ENCODE measurements around the gene ERBB4. TPM values are rescaled to one million over a fixed set of nuclear protein-coding genes. Genes with fewer than 3 reads are reported as not detected.

ERBB4 gene
- total RNA-seq, 4 donors from 2014 or later: 0.26 to 13.3 (median 2.4) TPM

GRCh38 chr2:211429256-211429920 lies 1109.2 kb downstream of the ERBB4 start:
- H3K36me3 ChIP-seq: no peaks in the 10 kb centered on the region
- no peak overlapping the region for H3K4me3 ChIP-seq
- no peak for DNase-seq
- no peaks in the 10 kb centered on the region for H3K9me3 ChIP-seq
- no peak overlapping the region for H3K27ac ChIP-seq
- TF ChIP-seq CTCF (IDR thresholded peaks at IDR 0.05) (no peak), POLR2A (IDR thresholded peaks at IDR 0.05) (no peak)
- H3K4me1 ChIP-seq: no peaks in the 10 kb centered on the region
- no peaks in the 10 kb centered on the region for H3K27me3 ChIP-seq
- intact Hi-C loops (cut with DNase I; ENCODE audit: low total_unique reads): no loop called here

GRCh38 chr2:211426240-211426639 lies 1112.4 kb downstream of the ERBB4 start:
- no peaks in the 10 kb centered on the region for H3K9me3 ChIP-seq
- intact Hi-C loops (cut with DNase I; ENCODE audit: low total_unique reads): no loop called here
- no peak overlapping the region for H3K4me3 ChIP-seq
- TF ChIP-seq POLR2A (IDR thresholded peaks at IDR 0.05) (no peak), CTCF (IDR thresholded peaks at IDR 0.05) (no peak)
- no peaks in the 10 kb centered on the region for H3K27me3 ChIP-seq
- no peak for DNase-seq
- no peak overlapping the region for H3K27ac ChIP-seq
- no peaks in the 10 kb centered on the region for H3K36me3 ChIP-seq
- H3K4me1 ChIP-seq: no peaks in the 10 kb centered on the region

GRCh38 chr2:211423018-211423417 lies 1115.6 kb downstream of the ERBB4 start:
- TF ChIP-seq CTCF (IDR thresholded peaks at IDR 0.05) (no peak), POLR2A (IDR thresholded peaks at IDR 0.05) (no peak)
- intact Hi-C loops (cut with DNase I; ENCODE audit: low total_unique reads): no loop called here
- no peak overlapping the region for H3K27ac ChIP-seq
- no peaks in the 10 kb centered on the region for H3K4me1 ChIP-seq
- H3K4me3 ChIP-seq: no peak overlapping the region
- no peaks in the 10 kb centered on the region for H3K9me3 ChIP-seq
- no peak for DNase-seq
- no peaks in the 10 kb centered on the region for H3K27me3 ChIP-seq
- no peaks in the 10 kb centered on the region for H3K36me3 ChIP-seq

- no peak for DNase-seq
- Histone ChIP-seq H3K36me3 (no peaks in the 10 kb centered on the region), H3K4me1 (no peaks in the 10 kb centered on the region), H3K9me3 (no peaks in the 10 kb centered on the region), H3K4me3 (no peak overlapping the region), H3K27ac (no peak overlapping the region), H3K27me3 (no peaks in the 10 kb centered on the region)
- TF ChIP-seq POLR2A (IDR thresholded peaks at IDR 0.05) (no peak), CTCF (IDR thresholded peaks at IDR 0.05) (no peak)
- intact Hi-C loops (cut with DNase I; ENCODE audit: low total_unique reads): no loop called here
Measured at GRCh38 chr2:211417544-211417943, 1121.1 kb downstream of the ERBB4 start.

- H3K4me3 ChIP-seq: no peak overlapping the region
- no peaks in the 10 kb centered on the region for H3K4me1 ChIP-seq
- DNase-seq: no peak
- no peaks in the 10 kb centered on the region for H3K27me3 ChIP-seq
- no peaks in the 10 kb centered on the region for H3K9me3 ChIP-seq
- H3K27ac ChIP-seq: no peak overlapping the region
- TF ChIP-seq POLR2A (IDR thresholded peaks at IDR 0.05): no peak
- no peak for TF ChIP-seq CTCF (IDR thresholded peaks at IDR 0.05)
- intact Hi-C loops (cut with DNase I; ENCODE audit: low total_unique reads): no loop called here
- H3K36me3 ChIP-seq: no peaks in the 10 kb centered on the region
Measured at GRCh38 chr2:211416373-211416772, 1122.2 kb downstream of the ERBB4 start.

Data from uterus (tissue), 4 donors.